Activated CD8-positive, alpha-beta T cell treated with anti-CD3 and anti-CD28 coated beads for 36 hours (primary cell): ENCODE data around the gene ALDH7A1. TPM values are rescaled to one million over a fixed set of nuclear protein-coding genes. Genes with fewer than 3 reads are reported as not detected.

Experiments
- ATAC-seq: fragments of 200-7000 bp; cut with Tn5 transposase; one replicate; pipeline ENCODE4 v1.10.0; 2021; ENCODE audit warnings: mild to moderate bottlenecking, moderate library complexity
- CTCF ChIA-PET: fragments of 350-600 bp; sonication (Branson Sonifier 250); formaldehyde crosslinking; loops from one replicate; lab custom pipeline; 2021; ENCODE audit warnings: antibody characterized with exemption; lab: Charles Lee
- POLR2A ChIA-PET: fragments of 350-600 bp; sonication (Branson Sonifier 250); formaldehyde crosslinking; loops from one replicate; lab custom pipeline; 2021; ENCODE audit warnings: antibody characterized with exemption; lab: Charles Lee
- DNase-seq: peaks from one replicate; pipeline ENCODE4 v3.0.0-alpha.2; 2020
- H3K27ac Mint-ChIP-seq: one replicate; pipeline ENCODE4 v1.8.0; 2021; ENCODE audit warnings: mild to moderate bottlenecking, mixed read lengths
- H3K27me3 Mint-ChIP-seq: one replicate; pipeline ENCODE4 v1.8.0; 2021; ENCODE audit warnings: mixed read lengths
- H3K36me3 Mint-ChIP-seq: one replicate; pipeline ENCODE4 v1.8.0; 2021; ENCODE audit warnings: low read depth, mixed read lengths
- H3K4me1 Mint-ChIP-seq: one replicate; pipeline ENCODE4 v1.8.0; 2021; ENCODE audit warnings: low read depth, mixed read lengths
- H3K4me3 Mint-ChIP-seq: one replicate; pipeline ENCODE4 v1.8.0; 2021; ENCODE audit warnings: mild to moderate bottlenecking, moderate library complexity, mixed read lengths
- H3K9me3 Mint-ChIP-seq: one replicate; pipeline ENCODE4 v1.8.0; 2021; ENCODE audit warnings: mixed read lengths
- CTCF ChIP-seq: fragments of 200-600 bp; IDR thresholded peaks from one replicate; pipeline ENCODE4 v1.8.0; 2022; ENCODE audit warnings: antibody characterized with exemption, mild to moderate bottlenecking
- intact Hi-C: fragments of 100-400 bp; cut with micrococcal nuclease; formaldehyde crosslinking; loops from one replicate; pipeline ENCODE4 v1.10.0; 2022
- total RNA-seq, 2 experiments: library from RNA; stranded (reverse); gene quantifications; one replicate each; pipeline ENCODE4 v1.2.3, GENCODE V29; 2021

ALDH7A1 gene
- total RNA-seq, 2 experiments from 2014 or later: 4.8 to 5.1 TPM

DNA sequence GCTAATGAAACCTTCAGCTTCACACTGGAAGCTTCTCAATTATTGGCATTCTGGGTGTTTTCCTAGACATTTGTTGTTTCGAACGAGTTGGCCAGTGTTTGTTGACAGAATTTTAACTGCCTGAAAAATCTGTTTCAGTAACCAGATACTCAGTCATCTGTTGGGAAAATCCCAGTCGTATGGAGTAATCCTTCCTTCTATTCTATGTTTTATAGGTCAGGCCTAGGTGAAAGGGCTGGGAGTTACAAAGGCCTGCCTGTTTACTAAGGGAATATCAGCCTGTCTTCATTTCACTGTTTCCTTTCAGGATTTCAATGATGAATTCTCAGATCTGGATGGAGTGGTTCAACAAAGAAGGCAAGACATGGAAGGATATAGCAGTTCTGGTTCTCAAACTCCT is 111.9 kb downstream of the ALDH7A1 start:
- Mint-ChIP-seq H3K27me3 (no peaks in the 10 kb centered on the region), H3K36me3 (peaks cover 25% of the 10 kb centered on the region), H3K4me1 (no peaks in the 10 kb centered on the region), H3K4me3 (no peak overlapping the region), H3K27ac (no peak overlapping the region), H3K9me3 (no peaks in the 10 kb centered on the region)
- no peak for TF ChIP-seq CTCF
- ATAC-seq (no peak), DNase-seq (no peak)
- intact Hi-C loops: no loop called here
- ChIA-PET CTCF (interaction anchor here (1.0 to 2.2 kb wide), 3 partner anchors 17 to 130 kb away, joined by 3 to 12 read pairs (median 4); no protein-coding TSS in a partner anchor), POLR2A (no interaction called here)

GRCh38 chr5:126482591-126482990 is 112.4 kb downstream of the ALDH7A1 start:
- TF ChIP-seq CTCF: no peak
- Mint-ChIP-seq H3K4me3 (no peak overlapping the region), H3K36me3 (peaks cover 25% of the 10 kb centered on the region), H3K4me1 (no peaks in the 10 kb centered on the region), H3K9me3 (no peaks in the 10 kb centered on the region), H3K27ac (no peak overlapping the region), H3K27me3 (no peaks in the 10 kb centered on the region)
- ATAC-seq (no peak), DNase-seq (no peak)
- ChIA-PET POLR2A (interaction anchor here (1.5 kb wide), 1 partner anchor 9 kb away, joined by 7 read pairs; no protein-coding TSS in a partner anchor), CTCF (interaction anchor here (1.0 to 2.2 kb wide), 3 partner anchors 17 to 129 kb away, joined by 3 to 12 read pairs (median 4); no protein-coding TSS in a partner anchor)
- intact Hi-C loops: no loop called here

DNA sequence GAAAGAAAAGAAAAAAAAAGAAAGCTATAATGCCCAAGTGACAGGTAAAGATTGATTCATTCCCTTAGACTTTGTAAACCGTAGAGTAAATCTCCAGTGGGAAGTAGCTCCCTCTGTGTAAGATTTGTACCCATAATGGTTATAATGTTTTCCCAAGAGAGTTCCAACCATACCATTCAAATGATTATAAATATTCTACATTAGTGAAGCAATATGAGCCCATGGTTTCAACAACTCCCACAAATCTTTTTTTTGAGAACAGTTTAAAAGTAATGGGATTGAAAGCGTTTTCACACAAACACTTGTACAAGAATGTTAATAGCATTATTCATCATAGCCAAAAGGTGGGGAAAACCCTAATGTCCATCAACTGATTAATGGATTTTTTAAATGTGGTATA is 113.8 kb downstream of the ALDH7A1 start:
- Mint-ChIP-seq H3K4me3 (no peak overlapping the region), H3K27me3 (no peaks in the 10 kb centered on the region), H3K27ac (no peak overlapping the region), H3K4me1 (no peaks in the 10 kb centered on the region), H3K9me3 (no peaks in the 10 kb centered on the region), H3K36me3 (peaks cover 20% of the 10 kb centered on the region)
- intact Hi-C loops: no loop called here
- no peak for TF ChIP-seq CTCF
- CTCF ChIA-PET: interaction anchor here (1.1 to 2.2 kb wide), 3 partner anchors 9 to 128 kb away, joined by 3 to 12 read pairs (median 5); no protein-coding TSS in a partner anchor
- DNase-seq: no peak
- POLR2A ChIA-PET: no interaction called here
- ATAC-seq: no peak

Other genes starting within 250 kb of the ALDH7A1 start
- 1 to 10 TPM; 8.0 to 8.4 TPM for gene GRAMD2B, start 171.8 kb downstream of the ALDH7A1 start, total RNA-seq
- 10 to 100 TPM; 42.5 to 42.8 TPM for gene PHAX, start 5.7 kb upstream of the ALDH7A1 start, total RNA-seq
- gene LMNB1, start 181.9 kb upstream of the ALDH7A1 start, total RNA-seq: 100 to 1,000 TPM; 198 TPM